ENCODE data around the gene PDE5A. TPM values are rescaled to one million over a fixed set of nuclear protein-coding genes. Genes with fewer than 3 reads are reported as not detected.

PDE5A gene
- total RNA-seq, 1 experiment from 2014 or later = 8.1 TPM

DNA sequence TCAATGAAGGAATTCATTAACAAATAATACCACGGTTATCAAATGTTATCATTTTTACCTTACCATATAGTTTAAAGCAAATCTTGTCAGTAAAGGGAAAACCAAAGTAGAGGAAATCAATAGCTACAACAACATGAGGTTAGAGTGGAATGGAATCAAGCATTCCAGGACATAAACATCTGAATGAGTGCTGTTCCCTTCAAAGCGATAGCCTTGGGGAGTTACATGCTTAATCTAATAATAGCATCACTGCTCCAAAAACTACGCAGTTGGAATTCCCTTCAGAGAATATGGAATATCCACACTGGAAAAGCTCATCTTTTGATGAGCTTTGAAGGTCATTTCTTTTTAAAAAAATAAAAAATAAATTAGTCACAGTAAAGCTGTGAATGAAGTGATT is 31.2 kb downstream of the PDE5A start:
- Histone ChIP-seq H3K4me2 (ENCODE audit: low read length) (no peak overlapping the region), H2AFZ (ENCODE audit: low read length) (no peak overlapping the region), H3K4me3 (ENCODE audit: low read length) (no peak overlapping the region), H3K27ac (ENCODE audit: low read length) (no peak overlapping the region), H3K27me3 (ENCODE audit: low read length) (no peaks in the 10 kb centered on the region), H3K4me1 (ENCODE audit: insufficient read depth, low read length) (no peaks in the 10 kb centered on the region), H3K9ac (ENCODE audit: low read length) (no peak overlapping the region), H4K20me1 (ENCODE audit: low read length) (no peaks in the 10 kb centered on the region), H3K9me2 (replicated peaks; ENCODE audit: low read length) (no peaks in the 10 kb centered on the region), H3F3A (ENCODE audit: low read length, unreplicated experiment) (no peaks in the 10 kb centered on the region), H3K36me3 (ENCODE audit: low read depth, low read length) (no peaks in the 10 kb centered on the region), H3K9me3 (ENCODE audit: low read length) (no peaks in the 10 kb centered on the region), H3K79me2 (ENCODE audit: low read length) (no peaks in the 10 kb centered on the region)
- ChIA-PET CTCF (no interaction called here), POLR2A (ENCODE audit: unreplicated experiment) (no interaction called here)
- no TSS peak for BruUV-seq (replicated peaks)
- no peak for DNase-seq
- TF ChIP-seq EZH2 (IDR thresholded peaks at IDR 0.05; ENCODE audit: low read length, unreplicated experiment) (no peak), EZH2phosphoT487 (IDR thresholded peaks at IDR 0.05; ENCODE audit: borderline replicate concordance, low read length) (no peak)
- TF ChIP-seq, protein P1, sequence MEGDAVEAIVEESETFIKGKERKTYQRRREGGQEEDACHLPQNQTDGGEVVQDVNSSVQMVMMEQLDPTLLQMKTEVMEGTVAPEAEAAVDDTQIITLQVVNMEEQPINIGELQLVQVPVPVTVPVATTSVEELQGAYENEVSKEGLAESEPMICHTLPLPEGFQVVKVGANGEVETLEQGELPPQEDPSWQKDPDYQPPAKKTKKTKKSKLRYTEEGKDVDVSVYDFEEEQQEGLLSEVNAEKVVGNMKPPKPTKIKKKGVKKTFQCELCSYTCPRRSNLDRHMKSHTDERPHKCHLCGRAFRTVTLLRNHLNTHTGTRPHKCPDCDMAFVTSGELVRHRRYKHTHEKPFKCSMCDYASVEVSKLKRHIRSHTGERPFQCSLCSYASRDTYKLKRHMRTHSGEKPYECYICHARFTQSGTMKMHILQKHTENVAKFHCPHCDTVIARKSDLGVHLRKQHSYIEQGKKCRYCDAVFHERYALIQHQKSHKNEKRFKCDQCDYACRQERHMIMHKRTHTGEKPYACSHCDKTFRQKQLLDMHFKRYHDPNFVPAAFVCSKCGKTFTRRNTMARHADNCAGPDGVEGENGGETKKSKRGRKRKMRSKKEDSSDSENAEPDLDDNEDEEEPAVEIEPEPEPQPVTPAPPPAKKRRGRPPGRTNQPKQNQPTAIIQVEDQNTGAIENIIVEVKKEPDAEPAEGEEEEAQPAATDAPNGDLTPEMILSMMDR (conservative IDR thresholded peaks at IDR 0.05; ENCODE audit: low read depth, low read length) = no peak
- no peak for ATAC-seq
- intact Hi-C loops (cut with micrococcal nuclease) = no loop called here

DNA sequence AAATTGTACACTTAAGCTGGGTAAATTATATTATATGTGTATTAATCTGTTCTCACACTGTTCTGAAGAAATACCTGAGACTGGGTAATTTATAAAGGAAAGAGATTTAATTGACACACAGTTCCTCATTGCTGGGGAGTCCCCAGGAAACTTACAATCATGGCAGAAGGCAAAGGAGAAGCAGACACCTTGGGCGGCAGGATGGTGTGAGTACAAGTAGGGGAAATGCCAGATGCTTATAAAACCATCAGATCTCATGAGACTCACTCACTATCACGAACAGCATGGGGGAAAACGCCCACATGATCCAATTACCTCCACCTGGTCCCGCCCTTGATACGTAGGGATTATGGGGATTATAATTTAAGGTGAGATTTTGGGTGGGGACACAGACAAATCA is 34.9 kb downstream of the PDE5A start:
- no peak overlapping the region for H2AFZ ChIP-seq (ENCODE audit: low read length)
- H3K9ac ChIP-seq (ENCODE audit: low read length) = no peak overlapping the region
- no TSS peak for BruUV-seq (replicated peaks)
- H3K36me3 ChIP-seq (ENCODE audit: low read depth, low read length) = no peaks in the 10 kb centered on the region
- ChIA-PET POLR2A (ENCODE audit: unreplicated experiment) (no interaction called here), CTCF (no interaction called here)
- H3K79me2 ChIP-seq (ENCODE audit: low read length) = no peaks in the 10 kb centered on the region
- TF ChIP-seq, protein P1 (conservative IDR thresholded peaks at IDR 0.05; ENCODE audit: low read depth, low read length) = no peak
- TF ChIP-seq EZH2phosphoT487 (IDR thresholded peaks at IDR 0.05; ENCODE audit: borderline replicate concordance, low read length) (no peak), EZH2 (IDR thresholded peaks at IDR 0.05; ENCODE audit: low read length, unreplicated experiment) (no peak)
- intact Hi-C loops (cut with micrococcal nuclease) = no loop called here
- no peaks in the 10 kb centered on the region for H3K9me2 ChIP-seq (replicated peaks; ENCODE audit: low read length)
- no peaks in the 10 kb centered on the region for H4K20me1 ChIP-seq (ENCODE audit: low read length)
- ATAC-seq (no peak), DNase-seq (no peak)
- H3K4me2 ChIP-seq (ENCODE audit: low read length) = no peak overlapping the region
- H3K9me3 ChIP-seq (ENCODE audit: low read length) = no peaks in the 10 kb centered on the region
- H3K27me3 ChIP-seq (ENCODE audit: low read length) = no peaks in the 10 kb centered on the region
- no peak overlapping the region for H3K27ac ChIP-seq (ENCODE audit: low read length)
- H3K4me3 ChIP-seq (ENCODE audit: low read length) = no peak overlapping the region
- H3F3A ChIP-seq (ENCODE audit: low read length, unreplicated experiment) = no peaks in the 10 kb centered on the region
- no peaks in the 10 kb centered on the region for H3K4me1 ChIP-seq (ENCODE audit: insufficient read depth, low read length)

DNA sequence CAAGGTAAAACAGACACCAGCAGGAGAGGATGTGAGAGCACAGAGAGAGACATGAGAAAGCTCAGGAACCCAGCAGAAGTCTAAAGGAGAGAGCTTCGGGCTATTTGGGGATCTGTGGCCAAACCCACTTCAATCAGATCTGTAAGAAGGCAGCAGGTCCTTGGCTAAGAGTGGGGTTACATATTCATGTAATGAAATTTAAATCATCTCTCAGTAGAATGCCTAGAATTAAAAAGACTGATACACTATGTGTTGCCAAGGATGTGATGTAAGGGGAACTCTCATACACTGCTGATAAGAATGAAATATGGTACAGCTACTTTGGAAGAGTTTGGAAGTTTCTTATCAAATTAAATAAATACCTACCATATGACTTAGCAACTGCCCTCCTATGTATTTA is 35.8 kb downstream of the PDE5A start:
- CTCF ChIA-PET = no interaction called here
- Histone ChIP-seq H3K27ac (ENCODE audit: low read length) (no peak overlapping the region), H3K9me2 (replicated peaks; ENCODE audit: low read length) (no peaks in the 10 kb centered on the region), H2AFZ (ENCODE audit: low read length) (no peak overlapping the region), H4K20me1 (ENCODE audit: low read length) (no peaks in the 10 kb centered on the region), H3K4me3 (ENCODE audit: low read length) (no peak overlapping the region), H3K79me2 (ENCODE audit: low read length) (no peaks in the 10 kb centered on the region), H3K9me3 (ENCODE audit: low read length) (no peaks in the 10 kb centered on the region), H3K4me1 (ENCODE audit: insufficient read depth, low read length) (no peaks in the 10 kb centered on the region), H3K27me3 (ENCODE audit: low read length) (no peaks in the 10 kb centered on the region), H3F3A (ENCODE audit: low read length, unreplicated experiment) (no peaks in the 10 kb centered on the region), H3K4me2 (ENCODE audit: low read length) (no peak overlapping the region), H3K9ac (ENCODE audit: low read length) (no peak overlapping the region), H3K36me3 (ENCODE audit: low read depth, low read length) (no peaks in the 10 kb centered on the region)
- intact Hi-C loops (cut with micrococcal nuclease) = no loop called here
- ATAC-seq (no peak), DNase-seq (no peak)
- POLR2A ChIA-PET (ENCODE audit: unreplicated experiment) = interaction anchor here (0.6 kb wide), 1 partner anchor 122 kb away, joined by 10 read pairs; no protein-coding TSS in a partner anchor
- TF ChIP-seq, protein P1 (conservative IDR thresholded peaks at IDR 0.05; ENCODE audit: low read depth, low read length) = no peak
- TF ChIP-seq EZH2phosphoT487 (IDR thresholded peaks at IDR 0.05; ENCODE audit: borderline replicate concordance, low read length) (no peak), EZH2 (IDR thresholded peaks at IDR 0.05; ENCODE audit: low read length, unreplicated experiment) (no peak)
- BruUV-seq (replicated peaks) = no TSS peak
